ENCODE measurements around the gene USP2. TPM values are rescaled to one million over a fixed set of nuclear protein-coding genes. Genes with fewer than 3 reads are reported as not detected.

Gene USP2
- total and polyA plus RNA-seq, 3 experiments from 2014 or later = 0.15 to 0.51 TPM; not detected in 1

- Mint-ChIP-seq H3K4me1 (peaks cover 6 to 9% (median 8%) of the 10 kb centered on the region in 3 donors), H3K9me3 (no peaks in the 10 kb centered on the region), H3K27ac (peak overlapping the region in 7 of 8 donors; percentile 43 to 95 (median 74)), H3K36me3 (no peaks in the 10 kb centered on the region), H3K27me3 (peaks cover 15 to 40% of the 10 kb centered on the region in 2 donors), H3K4me3 (peak overlapping the region; percentile 82 to 95 (median 88))
- Histone ChIP-seq H3K36me3 (ENCODE audit: insufficient read depth, low read length) (no peaks in the 10 kb centered on the region), H3K27ac (ENCODE audit: low read depth, low read length) (peak overlapping the region; percentile 62), H3K9me3 (ENCODE audit: low read length) (no peaks in the 10 kb centered on the region), H3K4me3 (ENCODE audit: low read length) (peak overlapping the region; percentile 80), H3K27me3 (ENCODE audit: insufficient read depth, low read length, poor library complexity, severe bottlenecking) (no peaks in the 10 kb centered on the region), H3K4me1 (ENCODE audit: insufficient read depth, low read length) (no peaks in the 10 kb centered on the region)
- DNase-seq = peak; percentile 61 to 81 (median 67)
- ChIA-PET POLR2A (interaction anchor here (1.2 to 1.6 kb wide), 3 partner anchors 18 to 118 kb away, joined by 3 to 5 read pairs (median 4); partner anchors contain the start of gene USP2), CTCF (interaction anchor here (0.6 to 4.7 kb wide), 21 partner anchors 8 to 373 kb away, joined by 3 to 145 read pairs (median 6); partner anchors contain the start of genes CBL, MFRP, NECTIN1 and USP2)
Observed at GRCh38 chr11:119356349-119357031, 25.0 kb downstream of the USP2 start.

- Mint-ChIP-seq H3K9me3 (no peaks in the 10 kb centered on the region), H3K4me1 (peaks cover 7 to 11% (median 11%) of the 10 kb centered on the region in 3 donors), H3K36me3 (no peaks in the 10 kb centered on the region), H3K4me3 (peak overlapping the region in 6 of 7 donors; percentile 17 to 94 (median 59)), H3K27ac (no peak overlapping the region), H3K27me3 (peaks cover 17 to 42% of the 10 kb centered on the region in 2 donors)
- POLR2A ChIA-PET = interaction anchor here (1.3 kb wide), 1 partner anchor 17 kb away, joined by 3 read pairs; no protein-coding TSS in a partner anchor
- Histone ChIP-seq H3K9me3 (ENCODE audit: low read length) (no peaks in the 10 kb centered on the region), H3K27ac (ENCODE audit: low read depth, low read length) (no peak overlapping the region), H3K36me3 (ENCODE audit: insufficient read depth, low read length) (no peaks in the 10 kb centered on the region), H3K4me3 (ENCODE audit: low read length) (no peak overlapping the region), H3K27me3 (ENCODE audit: insufficient read depth, low read length, poor library complexity, severe bottlenecking) (no peaks in the 10 kb centered on the region), H3K4me1 (ENCODE audit: insufficient read depth, low read length) (no peaks in the 10 kb centered on the region)
- CTCF ChIA-PET = interaction anchor here (0.8 to 4.7 kb wide), 12 partner anchors 9 to 374 kb away, joined by 3 to 145 read pairs (median 12); partner anchors contain the start of genes NECTIN1 and USP2
- no peak for DNase-seq
Observed at GRCh38 chr11:119355091-119355843, 26.2 kb downstream of the USP2 start.

DNA sequence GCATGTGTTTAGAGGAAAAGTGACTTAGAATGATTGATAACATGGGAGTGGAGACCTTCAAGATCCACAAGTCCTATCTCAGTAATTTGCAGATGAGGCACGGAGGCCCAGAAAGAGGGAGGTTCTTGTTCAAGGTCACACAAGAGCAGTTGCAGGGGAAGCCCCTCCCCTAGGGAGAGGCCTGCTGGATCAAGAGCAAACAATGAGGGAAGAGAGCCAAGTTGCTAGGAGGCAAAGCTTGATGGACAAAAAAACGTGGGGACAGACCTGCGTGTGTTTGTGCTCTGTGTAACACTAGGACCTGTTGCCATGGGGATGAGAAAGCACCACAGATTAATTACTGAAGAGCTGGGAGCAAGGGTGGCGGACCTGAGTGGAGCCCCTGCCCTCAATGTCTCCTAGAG is 28.6 kb downstream of the USP2 start:
- ChIA-PET CTCF (interaction anchor here (1.1 to 2.1 kb wide), 4 partner anchors 14 to 29 kb away, joined by 3 to 6 read pairs (median 4); partner anchors contain the start of gene USP2), POLR2A (no interaction called here)
- H3K27me3 ChIP-seq (ENCODE audit: insufficient read depth, low read length, poor library complexity, severe bottlenecking) = no peaks in the 10 kb centered on the region
- H3K36me3 ChIP-seq (ENCODE audit: insufficient read depth, low read length) = no peaks in the 10 kb centered on the region
- no peaks in the 10 kb centered on the region for H3K36me3 Mint-ChIP-seq
- H3K9me3 Mint-ChIP-seq = no peaks in the 10 kb centered on the region
- H3K27ac ChIP-seq (ENCODE audit: low read depth, low read length) = no peak overlapping the region
- H3K9me3 ChIP-seq (ENCODE audit: low read length) = no peaks in the 10 kb centered on the region
- peaks cover 19 to 42% of the 10 kb centered on the region in 2 donors for H3K27me3 Mint-ChIP-seq
- no peak for DNase-seq
- peak overlapping the region in 1 of 7 donors; percentile 36 for H3K4me3 Mint-ChIP-seq
- no peak overlapping the region for H3K27ac Mint-ChIP-seq
- peaks cover 11 to 16% (median 13%) of the 10 kb centered on the region in 3 donors for H3K4me1 Mint-ChIP-seq
- no peak overlapping the region for H3K4me3 ChIP-seq (ENCODE audit: low read length)
- no peaks in the 10 kb centered on the region for H3K4me1 ChIP-seq (ENCODE audit: insufficient read depth, low read length)

DNA sequence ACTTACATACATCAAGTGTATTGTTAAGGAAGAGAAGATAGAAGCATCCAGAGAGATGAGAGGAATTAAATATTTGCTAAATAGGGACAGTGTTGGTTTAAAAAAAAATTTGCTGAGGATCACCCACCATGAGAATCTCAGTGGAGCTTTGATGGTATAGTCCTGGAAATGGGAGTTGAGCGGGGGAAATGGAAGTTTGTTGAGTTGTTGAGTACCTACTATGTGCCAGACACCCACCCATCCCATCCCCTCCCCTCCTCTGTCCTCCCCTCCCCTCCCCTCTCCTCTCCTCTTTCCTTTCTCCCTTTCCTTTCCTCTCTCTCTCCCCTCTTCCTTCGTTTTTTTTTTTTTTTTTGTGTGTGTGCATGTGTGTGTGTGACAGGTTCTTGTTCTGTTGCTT is 30.3 kb downstream of the USP2 start:
- Mint-ChIP-seq H3K36me3 (no peaks in the 10 kb centered on the region), H3K27ac (no peak overlapping the region), H3K9me3 (no peaks in the 10 kb centered on the region), H3K27me3 (peaks cover 19 to 49% of the 10 kb centered on the region in 2 donors), H3K4me1 (peaks cover 7 to 10% (median 7%) of the 10 kb centered on the region in 3 donors), H3K4me3 (no peak overlapping the region)
- Histone ChIP-seq H3K36me3 (ENCODE audit: insufficient read depth, low read length) (no peaks in the 10 kb centered on the region), H3K27me3 (ENCODE audit: insufficient read depth, low read length, poor library complexity, severe bottlenecking) (no peaks in the 10 kb centered on the region), H3K27ac (ENCODE audit: low read depth, low read length) (no peak overlapping the region), H3K4me3 (ENCODE audit: low read length) (no peak overlapping the region), H3K4me1 (ENCODE audit: insufficient read depth, low read length) (no peaks in the 10 kb centered on the region), H3K9me3 (ENCODE audit: low read length) (no peaks in the 10 kb centered on the region)
- ChIA-PET CTCF (interaction anchor here (1.3 kb wide), 1 partner anchor 13 kb away, joined by 4 read pairs; no protein-coding TSS in a partner anchor), POLR2A (interaction anchor here (1.1 kb wide), 1 partner anchor 30 kb away, joined by 3 read pairs; no protein-coding TSS in a partner anchor)
- no peak for DNase-seq

DNA sequence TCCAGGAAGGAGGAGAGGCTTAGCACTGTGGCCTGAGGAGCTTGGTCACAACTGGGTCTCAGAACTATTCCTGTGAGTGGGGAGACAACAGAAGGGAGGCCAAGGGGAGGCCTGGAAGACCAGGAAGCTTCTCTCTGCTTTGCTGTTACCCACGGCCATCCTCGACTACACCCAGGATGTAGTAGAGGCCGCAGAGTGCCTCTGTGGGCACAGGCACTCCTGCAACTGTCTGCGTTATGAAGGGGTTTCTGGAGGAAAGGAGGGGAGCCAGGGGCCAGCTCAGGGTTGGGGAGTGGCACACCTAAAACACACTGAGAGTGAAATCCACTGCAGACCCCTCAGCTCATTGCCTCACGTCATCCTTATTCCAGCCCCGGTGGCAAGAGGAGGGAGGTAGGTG is 31.2 kb downstream of the USP2 start:
- Histone ChIP-seq H3K27me3 (ENCODE audit: insufficient read depth, low read length, poor library complexity, severe bottlenecking) (no peaks in the 10 kb centered on the region), H3K36me3 (ENCODE audit: insufficient read depth, low read length) (no peaks in the 10 kb centered on the region), H3K4me3 (ENCODE audit: low read length) (no peak overlapping the region), H3K4me1 (ENCODE audit: insufficient read depth, low read length) (no peaks in the 10 kb centered on the region), H3K9me3 (ENCODE audit: low read length) (no peaks in the 10 kb centered on the region), H3K27ac (ENCODE audit: low read depth, low read length) (no peak overlapping the region)
- Mint-ChIP-seq H3K27me3 (peaks cover 19 to 45% of the 10 kb centered on the region in 2 donors), H3K4me3 (no peak overlapping the region), H3K9me3 (no peaks in the 10 kb centered on the region), H3K4me1 (peaks cover 5 to 7% (median 5%) of the 10 kb centered on the region in 3 donors), H3K36me3 (no peaks in the 10 kb centered on the region), H3K27ac (peak overlapping the region in 3 of 8 donors; percentile 52 to 79 (median 59))
- DNase-seq = no peak
- ChIA-PET POLR2A (interaction anchor here (1.1 kb wide), 1 partner anchor 29 kb away, joined by 3 read pairs; no protein-coding TSS in a partner anchor), CTCF (no interaction called here)

- H3K9me3 ChIP-seq (ENCODE audit: low read length) = no peaks in the 10 kb centered on the region
- DNase-seq = no peak
- POLR2A ChIA-PET = no interaction called here
- no peak overlapping the region for H3K4me3 ChIP-seq (ENCODE audit: low read length)
- H3K36me3 ChIP-seq (ENCODE audit: insufficient read depth, low read length) = no peaks in the 10 kb centered on the region
- Mint-ChIP-seq H3K4me1 (peaks cover 5 to 7% (median 5%) of the 10 kb centered on the region in 3 donors), H3K27me3 (peaks cover 31 to 54% of the 10 kb centered on the region in 2 donors), H3K36me3 (no peaks in the 10 kb centered on the region), H3K9me3 (no peaks in the 10 kb centered on the region), H3K27ac (no peak overlapping the region), H3K4me3 (no peak overlapping the region)
- peaks cover 8% of the 10 kb centered on the region for H3K27me3 ChIP-seq (ENCODE audit: insufficient read depth, low read length, poor library complexity, severe bottlenecking)
- no peak overlapping the region for H3K27ac ChIP-seq (ENCODE audit: low read depth, low read length)
- CTCF ChIA-PET = interaction anchor here (1.2 to 2.4 kb wide), 4 partner anchors 8 to 179 kb away, joined by 3 to 10 read pairs (median 4); partner anchors contain the start of gene USP2
- H3K4me1 ChIP-seq (ENCODE audit: insufficient read depth, low read length) = no peaks in the 10 kb centered on the region
Observed at GRCh38 chr11:119347940-119348605, 33.4 kb downstream of the USP2 start.

DNA sequence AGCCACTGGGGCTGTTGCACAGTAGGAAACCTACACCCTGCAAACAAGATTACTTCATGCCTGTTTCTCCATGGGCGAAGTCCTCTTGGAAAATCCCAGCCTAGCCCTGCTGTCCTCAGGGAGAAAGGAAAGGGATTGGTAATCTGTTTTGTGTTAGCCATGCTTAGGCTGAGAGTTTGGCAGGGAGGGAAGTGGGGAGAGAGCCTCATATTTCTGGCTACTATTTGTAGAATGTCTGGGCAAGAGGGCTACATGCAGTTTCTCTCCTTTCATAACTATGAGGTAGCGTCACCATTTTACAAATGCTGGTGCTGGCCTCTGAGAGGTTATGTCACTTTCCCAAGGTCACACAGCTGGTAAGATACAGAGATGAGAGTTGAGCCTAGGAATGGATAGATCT is 34.2 kb downstream of the USP2 start:
- peaks cover 5 to 7% (median 5%) of the 10 kb centered on the region in 3 donors for H3K4me1 Mint-ChIP-seq
- DNase-seq = no peak

More for the DNA sequence above, 34.2 kb downstream of the USP2 start:
- no peaks in the 10 kb centered on the region for H3K9me3 Mint-ChIP-seq
- Histone ChIP-seq H3K27me3 (ENCODE audit: insufficient read depth, low read length, poor library complexity, severe bottlenecking) (peaks cover 9% of the 10 kb centered on the region), H3K4me3 (ENCODE audit: low read length) (no peak overlapping the region), H3K4me1 (ENCODE audit: insufficient read depth, low read length) (no peaks in the 10 kb centered on the region), H3K27ac (ENCODE audit: low read depth, low read length) (no peak overlapping the region), H3K36me3 (ENCODE audit: insufficient read depth, low read length) (no peaks in the 10 kb centered on the region), H3K9me3 (ENCODE audit: low read length) (no peaks in the 10 kb centered on the region)
- H3K27me3 Mint-ChIP-seq = peaks cover 25 to 55% of the 10 kb centered on the region in 2 donors
- H3K4me3 Mint-ChIP-seq = no peak overlapping the region
- H3K27ac Mint-ChIP-seq = no peak overlapping the region
- no peaks in the 10 kb centered on the region for H3K36me3 Mint-ChIP-seq
- CTCF ChIA-PET = interaction anchor here (1.3 to 2.4 kb wide), 2 partner anchors 9 to 28 kb away, joined by 3 to 10 read pairs; no protein-coding TSS in a partner anchor
- POLR2A ChIA-PET = no interaction called here
